Heart right ventricle (tissue), 16 donors: Measurements from ENCODE around the gene CSNK1D. TPM values are rescaled to one million over a fixed set of nuclear protein-coding genes. Genes with fewer than 3 reads are reported as not detected.
"Not testable (repeated sequence)": the region's sequence is repeated elsewhere in the genome, so short reads cannot be mapped to it uniquely, and the experiment has no call there.

ENCODE experiments used
- ATAC-seq, 8 donors: fragments of 200-7000 bp; cut with Tn5 transposase; one replicate each; pipeline ENCODE4 v1.9.1; 2020; ENCODE audit warnings: mild to moderate bottlenecking in 8 of 8, moderate library complexity in 8 of 8, moderate number of reproducible peaks in 1 of 8
- DNase-seq, 2 donors: peaks; one replicate each; pipeline ENCODE4 v3.0.0-alpha.2; 2020
- H3K27ac ChIP-seq, 10 donors: fragments of 200-600 bp; sonication (generic) in 2 of 10; one replicate each; pipeline versions ENCODE4 v1.5.0 to v1.8.0; 2020 to 2022; ENCODE audit warnings: mild to moderate bottlenecking in 3 of 10
- H3K27me3 ChIP-seq, 7 donors: fragments of 200-600 bp; one replicate each; pipeline ENCODE4 v1.8.0; 2021 to 2022; ENCODE audit warnings: mild to moderate bottlenecking in 2 of 7
- H3K36me3 ChIP-seq, 9 donors: fragments of 200-600 bp; sonication (generic) in 1 of 9; one replicate each; pipeline versions ENCODE4 v1.5.0 to v1.8.0; 2020 to 2022; ENCODE audit warnings: mild to moderate bottlenecking in 2 of 9
- H3K4me1 ChIP-seq, 9 donors: fragments of 200-600 bp; sonication (generic) in 1 of 9; one replicate each; pipeline versions ENCODE4 v1.5.0 to v1.8.0; 2020 to 2022; ENCODE audit warnings: mild to moderate bottlenecking in 4 of 9
- H3K4me3 ChIP-seq, 10 donors: fragments of 200-600 bp; sonication (generic) in 2 of 10; one replicate each; pipeline versions ENCODE4 v1.5.0 to v1.8.0; 2020 to 2022; ENCODE audit warnings: mild to moderate bottlenecking in 7 of 10, moderate library complexity in 2 of 10
- H3K9me3 ChIP-seq, 11 donors: fragments of 200-600 bp in 10 of 11; sonication (generic) in 2 of 11; one replicate each; pipeline versions ENCODE4 v1.5.0 to v1.8.0; 2013 to 2022; ENCODE audit warnings: mild to moderate bottlenecking in 2 of 11, control low read depth in 1 of 11, moderate library complexity in 1 of 11
- CTCF ChIP-seq, 9 donors: fragments of 200-600 bp; sonication (generic) in 2 of 9; IDR thresholded peaks; one replicate each; pipeline versions ENCODE4 v1.5.0 to v1.8.0; 2021 to 2022; ENCODE audit warnings: antibody characterized with exemption in 9 of 9, mild to moderate bottlenecking in 5 of 9, moderate library complexity in 1 of 9
- WGBS, 2 donors: extraction: QIAGEN DNeasy Blood & Tissue Kit; methylation state at CpG; one replicate each; pipeline ENCODE4 v1.1.7; 2013; ENCODE audit warnings: inconsistent platforms in 1 of 2; 5-methylcytosine and 5-hydroxymethylcytosine counted together
- intact Hi-C, 10 donors: fragments of 100-400 bp; cut with DNase I; formaldehyde crosslinking; loops; one replicate each; pipeline versions ENCODE4 v1.11.1 to v1.14.2; 2022
- microRNA-seq, 2 donors: library from miRNA; unstranded; fragments of <30 nt; microRNA quantifications; one replicate each; pipeline ENCODE4 v1.2.0, GENCODE V29; 2021
- polyA plus RNA-seq, 2 donors: library from polyadenylated mRNA; stranded (reverse); fragments of 200-250 nt; gene quantifications; one replicate each; pipeline ENCODE4 v1.2.3, GENCODE V29; 2013
- total RNA-seq, 10 donors: library from RNA; stranded (reverse); fragmentation: NEBNext Ultra II Directional in 3 of 10; extraction: Animal tissue kit (Norgen Biotek cat#: 25700) in 3 of 10; gene quantifications; one replicate each; pipeline versions ENCODE4 v1.2.1 to v1.2.4, GENCODE V29; 2021 to 2023
- donor health status: Arrhythmogenic right ventricular cardiomyopathy.
- donor health status: ischemic (EF 13 %, LVEDD 7.1; RV severe dilation, severe dysfunction).
- donor health status: healthy with polysubstance abuse.
- donor health status: DM: no; HTN: yes; CAD: no.
- donor health status: DM: no; HTN: no; CAD: no.
- donor health status: ischemic (EF 25% LVEDD 6.9; RV normal size, moderate dysfunction).
- donor health status: ischemic (EF 25% LVEDD 5.7; RV mildly dilated, moderate dysfunction).
- donor health status: healthy.
- donor health status: DM: yes; HTN: yes; CAD: no.
- donor health status: Ischemic cardiomyopathy.
- donor health status: ischemic (EF 35%, LVEDD 5.7; RV mildly dilated, moderate dysfunction).
- donor health status: nonischemic (EF 11% LVEDD 7.7; RV severe dilation, severe dysfunction).
- donor health status: DM: yes; HTN: yes; CAD: no.
- donor health status: PGD.
- donor health status: ischemic (EF 29% LVEDD 5.4; RV normal size, mild dysfunction).
- donor health status: nonischemic (EF 23%, LVEDD 6.1; RV moderate dilation, normal function).

Gene CSNK1D
- total and polyA plus RNA-seq, 12 donors = 54.4 to 72.7 (median 66.8) TPM

- intact Hi-C loops = no loop called here
- Histone ChIP-seq H3K27me3 (no peaks in the 10 kb centered on the region), H3K9me3 (no peaks in the 10 kb centered on the region), H3K36me3 (peaks cover 0 to 76% (median 16%) of the 10 kb centered on the region in 9 donors), H3K27ac (no peak overlapping the region), H3K4me3 (no peak overlapping the region), H3K4me1 (peaks cover 0 to 11% (median 5%) of the 10 kb centered on the region in 9 donors)
- DNase-seq (no peak), ATAC-seq (no peak)
- 98% methylated on average over 16 of the region's 16 CpGs for WGBS, 2 donors
- no peak for TF ChIP-seq CTCF (IDR thresholded peaks at IDR 0.05)
Observed at GRCh38 chr17:82194765-82195164, 78.7 kb downstream of the CSNK1D start.

GRCh38 chr17:82193520-82194220 lies 79.8 kb downstream of the CSNK1D start:
- Histone ChIP-seq H3K27ac (peak overlapping the region in 1 of 10 donors; percentile 76), H3K4me3 (peak overlapping the region in 4 of 10 donors; percentile 5 to 39 (median 14)), H3K36me3 (peaks cover 0 to 67% (median 13%) of the 10 kb centered on the region in 9 donors), H3K9me3 (no peaks in the 10 kb centered on the region), H3K27me3 (no peaks in the 10 kb centered on the region), H3K4me1 (peaks cover 0 to 11% (median 5%) of the 10 kb centered on the region in 9 donors)
- DNase-seq (no peak), ATAC-seq (peak in 4 of 8 donors; percentile 36 to 49 (median 42))
- 82 to 85% methylated on average over 16 of the region's 16 CpGs for WGBS, 2 donors
- no peak for TF ChIP-seq CTCF (IDR thresholded peaks at IDR 0.05)
- intact Hi-C loops = no loop called here

GRCh38 chr17:82193050-82193449 lies 80.5 kb downstream of the CSNK1D start:
- intact Hi-C loops, ATAC-seq, H3K4me3 ChIP-seq, H3K9me3 ChIP-seq, DNase-seq, H3K27me3 ChIP-seq: not testable (repeated sequence)
- Histone ChIP-seq H3K36me3 (peaks cover 0 to 62% (median 13%) of the 10 kb centered on the region in 9 donors), H3K4me1 (peaks cover 0 to 11% (median 5%) of the 10 kb centered on the region in 9 donors), H3K27ac (peak overlapping the region in 1 of 10 donors; percentile 76)
- WGBS, 2 donors = 89 to 90% methylated on average over 6 of the region's 6 CpGs

Small RNA genes within 50 kb of the gene (microRNA-seq; reads per million reads assigned to microRNA genes)
- gene MIR6787 = 0 reads per million in 2 donors

Other genes starting within 250 kb of the CSNK1D start
- gene RAC3, start 242.0 kb downstream of the CSNK1D start, total RNA-seq = 1 to 10 TPM in 6 of 10 donors, under 1 TPM in 4; 0.82 to 1.6 (median 1.1) TPM
- gene RAC3, start 242.0 kb downstream of the CSNK1D start, polyA plus RNA-seq = 1 to 10 TPM; 1.5 to 3.3 TPM
- gene DCXR, start 236.0 kb downstream of the CSNK1D start, total RNA-seq = 100 to 1,000 TPM; 155 to 258 (median 187) TPM
- gene DCXR, start 236.0 kb downstream of the CSNK1D start, polyA plus RNA-seq = 100 to 1,000 TPM; 283 to 387 TPM
- gene RFNG, start 221.9 kb downstream of the CSNK1D start, total RNA-seq = 10 to 100 TPM; 13.9 to 24.9 (median 18.9) TPM
- gene RFNG, start 221.9 kb downstream of the CSNK1D start, polyA plus RNA-seq = 10 to 100 TPM; 29.3 to 30.1 TPM
- 10 to 100 TPM; 68.9 to 96.6 (median 80.6) TPM for gene GPS1, start 221.8 kb downstream of the CSNK1D start, total RNA-seq
- 100 to 1,000 TPM; 102 to 183 TPM for gene GPS1, start 221.8 kb downstream of the CSNK1D start, polyA plus RNA-seq
- 10 to 100 TPM; 34.1 to 96.4 (median 43.1) TPM for gene DUS1L, start 207.9 kb downstream of the CSNK1D start, total RNA-seq
- gene DUS1L, start 207.9 kb downstream of the CSNK1D start, polyA plus RNA-seq = 100 to 1,000 TPM in 1 of 2 donors, 10 to 100 TPM in 1; 85.2 to 191 TPM
- 10 to 100 TPM in 8 of 10 donors, 1 to 10 TPM in 2; 9.0 to 62.4 (median 17.9) TPM for gene FASN, start 175.5 kb downstream of the CSNK1D start, total RNA-seq
- 10 to 100 TPM; 34.4 to 58.4 TPM for gene FASN, start 175.5 kb downstream of the CSNK1D start, polyA plus RNA-seq
- 10 to 100 TPM in 8 of 10 donors, 1 to 10 TPM in 2; 7.0 to 16.2 (median 10.7) TPM for gene CCDC57, start 60.9 kb downstream of the CSNK1D start, total RNA-seq
- 10 to 100 TPM in 1 of 2 donors, 1 to 10 TPM in 1; 9.4 to 34.5 TPM for gene CCDC57, start 60.9 kb downstream of the CSNK1D start, polyA plus RNA-seq
- 10 to 100 TPM in 5 of 10 donors, 1 to 10 TPM in 5; 4.8 to 65.3 (median 10.1) TPM for gene SLC16A3, start 44.7 kb downstream of the CSNK1D start, total RNA-seq
- gene SLC16A3, start 44.7 kb downstream of the CSNK1D start, polyA plus RNA-seq = 10 to 100 TPM in 1 of 2 donors, 1 to 10 TPM in 1; 8.4 to 33.6 TPM
- 1 to 10 TPM in 2 of 10 donors, under 1 TPM in 7, not detected in 1; 0.15 to 6.0 (median 0.36) TPM for gene CD7, start 43.9 kb upstream of the CSNK1D start, total RNA-seq
- gene CD7, start 43.9 kb upstream of the CSNK1D start, polyA plus RNA-seq = under 1 TPM; 0.66 to 0.81 TPM
- 10 to 100 TPM in 1 of 10 donors, 1 to 10 TPM in 9; 1.7 to 29.9 (median 3.9) TPM for gene SECTM1, start 60.1 kb upstream of the CSNK1D start, total RNA-seq
- 1 to 10 TPM; 2.7 to 3.2 TPM for gene SECTM1, start 60.1 kb upstream of the CSNK1D start, polyA plus RNA-seq
- gene TEX19, start 85.5 kb upstream of the CSNK1D start, total RNA-seq = not detected
- gene TEX19, start 85.5 kb upstream of the CSNK1D start, polyA plus RNA-seq = not detected
- gene UTS2R, start 98.1 kb upstream of the CSNK1D start, total RNA-seq = 1 to 10 TPM in 7 of 10 donors, under 1 TPM in 3; 0.42 to 5.9 (median 1.4) TPM
- under 1 TPM in 1 of 2 donors, not detected in 1; 0.04 TPM for gene UTS2R, start 98.1 kb upstream of the CSNK1D start, polyA plus RNA-seq
- 10 to 100 TPM in 8 of 10 donors, 1 to 10 TPM in 2; 9.4 to 22.2 (median 12.8) TPM for gene HEXD, start 144.6 kb upstream of the CSNK1D start, total RNA-seq
- gene HEXD, start 144.6 kb upstream of the CSNK1D start, polyA plus RNA-seq = 10 to 100 TPM; 14.1 to 53.3 TPM
- gene OGFOD3, start 144.9 kb upstream of the CSNK1D start, total RNA-seq = 10 to 100 TPM; 23.3 to 39.4 (median 31.1) TPM
- 10 to 100 TPM; 26.8 to 31.9 TPM for gene OGFOD3, start 144.9 kb upstream of the CSNK1D start, polyA plus RNA-seq
- gene CYBC1, start 177.1 kb upstream of the CSNK1D start, total RNA-seq = 10 to 100 TPM; 13.4 to 56.6 (median 20.5) TPM
- 10 to 100 TPM; 26.3 to 32.5 TPM for gene CYBC1, start 177.1 kb upstream of the CSNK1D start, polyA plus RNA-seq
- 10 to 100 TPM; 48.4 to 74.8 (median 60.4) TPM for gene NARF, start 185.0 kb upstream of the CSNK1D start, total RNA-seq
- 100 to 1,000 TPM in 1 of 2 donors, 10 to 100 TPM in 1; 68.7 to 179 TPM for gene NARF, start 185.0 kb upstream of the CSNK1D start, polyA plus RNA-seq
- 10 to 100 TPM; 27.5 to 66.6 (median 31.0) TPM for gene FOXK2, start 246.0 kb upstream of the CSNK1D start, total RNA-seq
- gene FOXK2, start 246.0 kb upstream of the CSNK1D start, polyA plus RNA-seq = 10 to 100 TPM; 16.5 to 24.7 TPM